Measurements from ENCODE around the gene ACOT9. TPM values are rescaled to one million over a fixed set of nuclear protein-coding genes. Genes with fewer than 3 reads are reported as not detected.
"Not testable (repeated sequence)": the region's sequence is repeated elsewhere in the genome, so short reads cannot be mapped to it uniquely, and the experiment has no call there.

The ACOT9 gene
- total RNA-seq, 4 donors from 2014 or later = 46.3 to 63.8 (median 52.3) TPM

- WGBS = 50% methylated on average over 2 of the region's 2 CpGs
- TF ChIP-seq CTCF (IDR thresholded peaks at IDR 0.05) = no peak
- no peak for TF ChIP-seq POLR2AphosphoS5 (IDR thresholded peaks at IDR 0.05)
- TF ChIP-seq POLR2A (IDR thresholded peaks at IDR 0.05; ENCODE audit: low read depth) = no peak
- no peak for TF ChIP-seq EP300 (IDR thresholded peaks at IDR 0.05)
- Histone ChIP-seq H3K9me3 (no peaks in the 10 kb centered on the region), H3K4me1 (peaks cover 0 to 9% (median 2%) of the 10 kb centered on the region in 4 donors), H3K27me3 (no peaks in the 10 kb centered on the region), H3K27ac (replicated peaks in 1 of 4) (no peak overlapping the region), H3K4me3 (no peak overlapping the region), H3K36me3 (no peaks in the 10 kb centered on the region)
- no peak for DNase-seq (ENCODE audit: extremely low spot score)
- intact Hi-C loops (cut with DNase I) = no loop called here
These were observed 6.5 kb upstream of the ACOT9 start for GRCh38 chrX:23749576-23749975.

GRCh38 chrX:23749129-23749528, 6.1 kb upstream of the ACOT9 start:
- Histone ChIP-seq H3K36me3 (no peaks in the 10 kb centered on the region), H3K27ac (replicated peaks in 1 of 4) (no peak overlapping the region), H3K4me3 (no peak overlapping the region), H3K9me3 (no peaks in the 10 kb centered on the region), H3K27me3 (no peaks in the 10 kb centered on the region), H3K4me1 (peaks cover 0 to 9% (median 2%) of the 10 kb centered on the region in 4 donors)
- TF ChIP-seq EP300 (IDR thresholded peaks at IDR 0.05) = no peak
- intact Hi-C loops (cut with DNase I) = no loop called here
- DNase-seq (ENCODE audit: extremely low spot score) = no peak
- WGBS = 76% methylated on average over 3 of the region's 4 CpGs

GRCh38 chrX:23745786-23746185, 2.7 kb upstream of the ACOT9 start:
- Histone ChIP-seq H3K36me3 (no peaks in the 10 kb centered on the region), H3K27ac (replicated peaks in 1 of 4) (no peak overlapping the region), H3K27me3 (no peaks in the 10 kb centered on the region), H3K4me3 (no peak overlapping the region), H3K4me1 (peaks cover 0 to 11% (median 10%) of the 10 kb centered on the region in 4 donors), H3K9me3 (no peaks in the 10 kb centered on the region)
- WGBS = 71% methylated on average over 3 of the region's 3 CpGs
- intact Hi-C loops (cut with DNase I) = no loop called here
- no peak for DNase-seq (ENCODE audit: extremely low spot score)
- TF ChIP-seq POLR2A (IDR thresholded peaks at IDR 0.05; ENCODE audit: low read depth) (no peak), EP300 (IDR thresholded peaks at IDR 0.05) (no peak), CTCF (IDR thresholded peaks at IDR 0.05) (no peak), POLR2AphosphoS5 (IDR thresholded peaks at IDR 0.05) (no peak)

- Histone ChIP-seq H3K4me3 (peak overlapping the region; percentile 71 to 83 (median 76)), H3K4me1 (peaks cover 0 to 17% (median 12%) of the 10 kb centered on the region in 4 donors), H3K27ac (replicated peaks in 1 of 4) (peak overlapping the region; percentile 92 to 98 (median 96))
- H3K27me3 ChIP-seq; H3K36me3 ChIP-seq; DNase-seq (ENCODE audit: extremely low spot score); H3K9me3 ChIP-seq: not testable (repeated sequence)
- 61% methylated on average over 14 of the region's 14 CpGs for WGBS
- intact Hi-C loops (cut with DNase I) = loop anchor here (5.0 kb wide), 1 partner anchor 39 kb away; the partner anchor contains the start of gene SAT1
These were observed 521 bp upstream of the ACOT9 start for GRCh38 chrX:23743623-23743971.

- TF ChIP-seq POLR2AphosphoS5 (IDR thresholded peaks at IDR 0.05) (peak; percentile 72 to 83), CTCF (IDR thresholded peaks at IDR 0.05) (no peak)
- Histone ChIP-seq H3K27ac (replicated peaks in 1 of 4) (peak overlapping the region; percentile 92 to 98 (median 96)), H3K4me1 (peaks cover 0 to 21% (median 12%) of the 10 kb centered on the region in 4 donors), H3K4me3 (peak overlapping the region; percentile 71 to 83 (median 76)), H3K36me3 (no peaks in the 10 kb centered on the region), H3K9me3 (no peaks in the 10 kb centered on the region), H3K27me3 (no peaks in the 10 kb centered on the region)
- DNase-seq (ENCODE audit: extremely low spot score) = no peak
- intact Hi-C loops (cut with DNase I) = loop anchor here (5.0 kb wide), 1 partner anchor 40 kb away; the partner anchor contains the start of gene SAT1
- WGBS = 37% methylated on average over 6 of the region's 6 CpGs
These were observed 841 bp downstream of the ACOT9 start for GRCh38 chrX:23742174-23742696.

GRCh38 chrX:23737413-23737812, 5.7 kb downstream of the ACOT9 start:
- TF ChIP-seq EP300 (IDR thresholded peaks at IDR 0.05) = no peak
- intact Hi-C loops (cut with DNase I) = no loop called here
- Histone ChIP-seq H3K27ac (replicated peaks in 1 of 4) (no peak overlapping the region), H3K4me1 (peaks cover 0 to 21% (median 15%) of the 10 kb centered on the region in 4 donors), H3K9me3 (no peaks in the 10 kb centered on the region), H3K4me3 (no peak overlapping the region), H3K27me3 (no peaks in the 10 kb centered on the region), H3K36me3 (peaks cover 0 to 6% (median 4%) of the 10 kb centered on the region in 4 donors)
- no peak for DNase-seq (ENCODE audit: extremely low spot score)

Measured in esophagus muscularis mucosa (tissue), 4 donors.